ENCODE data around the gene MSX1.
A peak's percentile ranks its signal among the peaks of the same experiment; 100 is the strongest.

The MSX1 gene

DNA sequence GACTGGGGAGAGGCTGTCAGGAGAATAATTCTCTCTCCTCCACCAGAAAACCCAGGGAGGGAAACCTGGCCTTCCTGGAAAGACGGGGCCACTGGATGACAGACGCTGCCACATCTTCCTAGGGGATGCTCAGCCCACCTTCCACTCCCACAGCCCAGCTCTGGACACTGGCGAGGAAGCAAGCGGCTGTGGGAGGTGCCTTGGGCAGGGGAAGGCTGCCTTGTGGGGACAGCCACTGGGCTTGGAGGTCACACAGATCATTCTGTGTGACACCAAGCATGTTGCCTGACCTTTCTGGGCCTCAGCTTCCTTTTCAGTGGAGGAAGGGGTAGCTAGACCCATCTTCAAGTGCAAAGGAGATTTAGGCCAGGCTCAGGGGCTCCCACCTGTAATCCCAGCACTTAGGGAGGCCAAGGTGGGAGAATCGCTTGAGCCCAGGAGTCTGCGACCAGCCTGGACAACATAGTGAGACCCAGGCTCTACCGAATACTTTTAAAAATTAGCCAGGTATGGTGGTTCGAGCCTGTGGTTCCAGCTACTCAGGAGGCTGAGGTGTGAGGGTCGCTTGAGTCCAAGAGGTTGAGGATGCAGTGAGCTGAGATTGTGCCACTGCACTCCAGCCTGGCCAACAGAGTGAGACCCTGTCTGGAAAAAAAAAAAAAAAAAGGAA is 9.8 kb upstream of the MSX1 start:
- Histone ChIP-seq H3K4me3 (ENCODE audit: low read depth in 1 of 5, low read length in 5 of 5) (no peak overlapping the region), H3K9me3 (ENCODE audit: control insufficient read depth in 5 of 5, low read length in 5 of 5) (no peaks in the 10 kb centered on the region), H3K27me3 (ENCODE audit: control insufficient read depth in 5 of 5, insufficient read depth in 4 of 5, low read length in 5 of 5) (peaks cover 18 to 70% (median 49%) of the 10 kb centered on the region in 5 donors), H3K36me3 (ENCODE audit: control insufficient read depth in 5 of 5, insufficient read depth in 5 of 5, low read length in 5 of 5) (no peaks in the 10 kb centered on the region), H3K27ac (ENCODE audit: low read depth, low read length) (no peak overlapping the region), H3K4me1 (ENCODE audit: control insufficient read depth in 5 of 5, insufficient read depth in 5 of 5, low read length in 5 of 5) (peaks cover 4 to 21% (median 17%) of the 10 kb centered on the region in 5 donors), H3K9ac (ENCODE audit: low read length in 5 of 5) (no peak overlapping the region)

DNA sequence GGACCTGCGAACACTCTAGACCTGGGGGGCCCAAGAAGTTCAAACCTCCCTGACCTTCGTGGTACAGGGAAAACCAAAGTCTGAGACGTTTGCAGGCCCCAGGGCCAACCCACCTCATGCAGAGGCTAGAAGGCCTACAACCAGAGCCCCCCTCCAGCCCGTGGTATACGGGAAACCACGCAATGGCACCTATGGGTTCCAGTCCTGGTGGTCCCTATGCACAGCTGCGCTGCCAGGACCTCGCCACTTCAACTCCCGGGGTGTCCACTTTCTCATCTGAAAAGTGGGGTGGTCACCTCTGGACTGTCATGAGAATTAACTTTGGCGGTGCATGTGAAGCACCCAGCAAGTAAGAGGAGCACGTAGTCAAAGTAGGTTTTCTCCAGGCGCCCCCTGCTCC is 8.4 kb upstream of the MSX1 start:
- Histone ChIP-seq H3K27me3 (ENCODE audit: control insufficient read depth in 5 of 5, insufficient read depth in 4 of 5, low read length in 5 of 5) (peaks cover 21 to 79% (median 59%) of the 10 kb centered on the region in 5 donors), H3K9me3 (ENCODE audit: control insufficient read depth in 5 of 5, low read length in 5 of 5) (no peaks in the 10 kb centered on the region), H3K27ac (ENCODE audit: low read depth, low read length) (no peak overlapping the region), H3K4me1 (ENCODE audit: control insufficient read depth in 5 of 5, insufficient read depth in 5 of 5, low read length in 5 of 5) (peaks cover 4 to 25% (median 18%) of the 10 kb centered on the region in 5 donors), H3K9ac (ENCODE audit: low read length in 5 of 5) (no peak overlapping the region), H3K4me3 (ENCODE audit: low read depth in 1 of 5, low read length in 5 of 5) (no peak overlapping the region), H3K36me3 (ENCODE audit: control insufficient read depth in 5 of 5, insufficient read depth in 5 of 5, low read length in 5 of 5) (no peaks in the 10 kb centered on the region)

DNA sequence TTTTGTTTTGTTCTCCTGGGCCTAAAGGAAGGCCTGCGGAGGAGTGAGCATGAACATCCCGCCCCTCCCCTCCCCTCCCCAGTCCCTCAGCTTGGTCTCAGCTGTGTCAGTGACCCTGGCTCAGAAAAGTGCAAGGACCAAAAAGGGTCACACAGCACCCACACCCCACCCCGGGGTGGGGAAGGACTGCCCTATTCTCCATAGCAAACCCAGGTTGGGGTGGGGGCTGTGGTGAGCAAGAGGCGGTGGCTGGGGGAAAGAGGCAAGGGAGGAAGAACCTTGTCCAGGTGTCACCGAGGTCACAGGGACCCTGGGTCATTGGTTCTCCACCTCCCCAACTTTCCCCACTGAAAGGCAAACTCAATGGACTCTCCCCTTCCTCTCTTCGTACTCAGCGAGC is 7.6 kb upstream of the MSX1 start:
- Histone ChIP-seq H3K9ac (ENCODE audit: low read length in 5 of 5) (no peak overlapping the region), H3K4me3 (ENCODE audit: low read depth in 1 of 5, low read length in 5 of 5) (no peak overlapping the region), H3K36me3 (ENCODE audit: control insufficient read depth in 5 of 5, insufficient read depth in 5 of 5, low read length in 5 of 5) (no peaks in the 10 kb centered on the region), H3K27ac (ENCODE audit: low read depth, low read length) (no peak overlapping the region), H3K9me3 (ENCODE audit: control insufficient read depth in 5 of 5, low read length in 5 of 5) (no peaks in the 10 kb centered on the region), H3K4me1 (ENCODE audit: control insufficient read depth in 5 of 5, insufficient read depth in 5 of 5, low read length in 5 of 5) (peaks cover 4 to 32% (median 24%) of the 10 kb centered on the region in 5 donors), H3K27me3 (ENCODE audit: control insufficient read depth in 5 of 5, insufficient read depth in 4 of 5, low read length in 5 of 5) (peaks cover 21 to 78% (median 65%) of the 10 kb centered on the region in 5 donors)

DNA sequence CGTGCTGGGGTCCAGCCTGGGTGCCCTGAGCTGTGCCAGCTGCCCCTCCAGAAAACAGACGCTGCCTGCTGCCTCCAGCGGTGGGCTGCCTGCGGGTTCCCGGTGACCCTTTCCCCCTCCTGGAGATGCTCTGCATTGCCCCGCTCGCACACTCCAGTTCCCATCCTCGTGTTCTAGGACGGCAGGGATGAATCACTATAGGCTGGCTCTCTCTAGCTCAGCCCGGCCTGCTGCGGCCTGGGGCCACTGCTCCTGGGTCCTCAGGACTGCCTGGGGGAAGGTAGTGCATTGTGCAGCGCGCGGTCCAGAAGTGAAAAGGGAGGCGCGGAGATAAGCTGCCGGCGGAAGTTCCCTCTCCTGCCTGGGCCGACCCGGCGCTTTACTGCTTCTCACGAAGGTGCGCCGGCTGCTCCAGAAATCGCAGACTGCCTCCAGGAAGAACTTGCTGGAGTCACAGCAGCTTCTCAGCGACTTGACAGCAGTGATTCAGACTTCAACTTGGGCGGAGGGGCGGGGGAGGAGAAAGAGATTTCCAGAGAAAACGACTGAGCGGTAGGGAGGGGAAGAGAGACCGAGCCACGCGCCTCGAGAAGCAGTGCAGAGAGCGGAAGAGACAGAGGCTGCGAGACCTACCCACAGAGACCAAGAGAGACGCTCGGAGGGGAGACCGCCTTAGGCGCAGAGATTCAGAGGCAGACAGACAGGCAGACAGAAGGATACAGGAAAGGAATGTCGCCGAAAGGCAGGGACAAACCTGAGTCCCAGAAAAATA is 6.7 kb upstream of the MSX1 start:
- H3K9ac ChIP-seq (ENCODE audit: low read length in 5 of 5) = peak overlapping the region in 4 of 5 donors; percentile 36 to 59 (median 44)
- peak overlapping the region; percentile 53 to 61 (median 56) for H3K4me3 ChIP-seq (ENCODE audit: low read depth in 1 of 5, low read length in 5 of 5)
- H3K4me1 ChIP-seq (ENCODE audit: control insufficient read depth in 5 of 5, insufficient read depth in 5 of 5, low read length in 5 of 5) = peaks cover 4 to 32% (median 26%) of the 10 kb centered on the region in 5 donors
- H3K36me3 ChIP-seq (ENCODE audit: control insufficient read depth in 5 of 5, insufficient read depth in 5 of 5, low read length in 5 of 5) = no peaks in the 10 kb centered on the region
- H3K27me3 ChIP-seq (ENCODE audit: control insufficient read depth in 5 of 5, insufficient read depth in 4 of 5, low read length in 5 of 5) = peaks cover 28 to 82% (median 70%) of the 10 kb centered on the region in 5 donors
- peak overlapping the region; percentile 60 for H3K27ac ChIP-seq (ENCODE audit: low read depth, low read length)
- H3K9me3 ChIP-seq (ENCODE audit: control insufficient read depth in 5 of 5, low read length in 5 of 5) = peaks cover 0 to 2% (median 0%) of the 10 kb centered on the region in 5 donors

DNA sequence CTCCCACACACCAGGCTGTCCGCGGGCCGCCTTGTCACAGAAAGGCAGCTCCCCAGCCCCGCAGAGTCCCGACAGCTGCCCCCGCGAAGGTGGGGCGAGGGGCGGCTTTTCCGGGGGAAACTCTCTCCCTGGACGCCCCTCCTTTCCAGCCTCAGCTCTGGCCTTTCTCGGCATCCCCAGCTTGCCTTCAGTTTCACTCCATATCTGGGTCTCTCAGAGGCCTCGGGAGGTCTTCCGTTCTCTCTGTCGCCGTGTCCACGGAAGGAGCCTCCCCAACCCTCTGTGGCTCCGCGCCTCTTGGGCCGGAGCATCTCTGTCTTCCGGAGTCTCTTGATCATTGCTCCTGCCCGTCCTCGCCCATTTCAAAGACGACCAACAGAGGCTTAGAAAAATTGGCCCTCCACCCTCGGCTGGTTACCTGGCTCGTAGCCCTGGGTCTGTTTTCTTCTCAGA is 6.1 kb upstream of the MSX1 start:
- Histone ChIP-seq H3K27me3 (ENCODE audit: control insufficient read depth in 5 of 5, insufficient read depth in 4 of 5, low read length in 5 of 5) (peaks cover 34 to 84% (median 70%) of the 10 kb centered on the region in 5 donors), H3K36me3 (ENCODE audit: control insufficient read depth in 5 of 5, insufficient read depth in 5 of 5, low read length in 5 of 5) (no peaks in the 10 kb centered on the region), H3K9me3 (ENCODE audit: control insufficient read depth in 5 of 5, low read length in 5 of 5) (peaks cover 0 to 2% (median 0%) of the 10 kb centered on the region in 5 donors), H3K9ac (ENCODE audit: low read length in 5 of 5) (peak overlapping the region in 4 of 5 donors; percentile 16 to 59 (median 40)), H3K4me3 (ENCODE audit: low read depth in 1 of 5, low read length in 5 of 5) (peak overlapping the region; percentile 53 to 61 (median 56)), H3K27ac (ENCODE audit: low read depth, low read length) (peak overlapping the region; percentile 60), H3K4me1 (ENCODE audit: control insufficient read depth in 5 of 5, insufficient read depth in 5 of 5, low read length in 5 of 5) (peaks cover 4 to 32% (median 26%) of the 10 kb centered on the region in 5 donors)

DNA sequence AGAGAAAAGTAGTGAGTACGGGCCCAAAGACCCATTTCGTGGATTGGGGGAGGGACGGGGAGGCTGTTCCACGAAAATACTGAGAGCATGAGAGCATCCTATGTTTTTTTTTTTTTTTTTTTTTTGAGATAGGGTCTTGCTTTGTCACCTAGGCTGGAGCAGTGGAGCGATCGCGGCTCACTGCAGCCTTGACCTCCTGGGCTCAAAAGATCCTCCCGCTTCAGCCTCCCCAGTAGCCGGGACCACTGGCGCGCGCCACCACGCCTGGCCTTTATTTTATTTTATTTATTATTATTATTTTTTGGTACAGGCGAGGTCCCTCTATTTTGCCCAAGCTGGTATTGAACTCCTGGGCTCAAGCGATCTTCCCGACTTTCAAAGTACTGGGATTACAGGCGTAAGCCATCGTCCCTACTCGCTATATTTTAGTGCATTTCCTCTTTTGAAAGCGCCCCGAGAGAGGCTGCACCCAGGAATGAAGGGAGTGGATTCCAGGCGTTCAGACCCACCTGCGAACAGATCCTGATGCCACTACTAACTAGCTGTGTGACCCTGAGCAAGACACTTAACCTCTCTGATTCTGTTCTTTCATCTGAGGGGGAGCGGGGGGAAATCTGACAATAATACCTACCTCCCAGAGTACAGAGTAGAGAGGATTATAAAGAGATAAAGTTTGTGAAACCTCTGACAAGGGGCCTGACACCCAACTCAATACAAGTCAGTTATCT is 5.4 kb upstream of the MSX1 start:
- Histone ChIP-seq H3K9me3 (ENCODE audit: control insufficient read depth in 5 of 5, low read length in 5 of 5) (peaks cover 0 to 2% (median 0%) of the 10 kb centered on the region in 5 donors), H3K4me3 (ENCODE audit: low read depth in 1 of 5, low read length in 5 of 5) (peak overlapping the region in 2 of 5 donors; percentile 61), H3K27me3 (ENCODE audit: control insufficient read depth in 5 of 5, insufficient read depth in 4 of 5, low read length in 5 of 5) (peaks cover 33 to 82% (median 64%) of the 10 kb centered on the region in 5 donors), H3K9ac (ENCODE audit: low read length in 5 of 5) (no peak overlapping the region), H3K27ac (ENCODE audit: low read depth, low read length) (peak overlapping the region; percentile 60), H3K36me3 (ENCODE audit: control insufficient read depth in 5 of 5, insufficient read depth in 5 of 5, low read length in 5 of 5) (no peaks in the 10 kb centered on the region), H3K4me1 (ENCODE audit: control insufficient read depth in 5 of 5, insufficient read depth in 5 of 5, low read length in 5 of 5) (peaks cover 4 to 36% (median 29%) of the 10 kb centered on the region in 5 donors)

DNA sequence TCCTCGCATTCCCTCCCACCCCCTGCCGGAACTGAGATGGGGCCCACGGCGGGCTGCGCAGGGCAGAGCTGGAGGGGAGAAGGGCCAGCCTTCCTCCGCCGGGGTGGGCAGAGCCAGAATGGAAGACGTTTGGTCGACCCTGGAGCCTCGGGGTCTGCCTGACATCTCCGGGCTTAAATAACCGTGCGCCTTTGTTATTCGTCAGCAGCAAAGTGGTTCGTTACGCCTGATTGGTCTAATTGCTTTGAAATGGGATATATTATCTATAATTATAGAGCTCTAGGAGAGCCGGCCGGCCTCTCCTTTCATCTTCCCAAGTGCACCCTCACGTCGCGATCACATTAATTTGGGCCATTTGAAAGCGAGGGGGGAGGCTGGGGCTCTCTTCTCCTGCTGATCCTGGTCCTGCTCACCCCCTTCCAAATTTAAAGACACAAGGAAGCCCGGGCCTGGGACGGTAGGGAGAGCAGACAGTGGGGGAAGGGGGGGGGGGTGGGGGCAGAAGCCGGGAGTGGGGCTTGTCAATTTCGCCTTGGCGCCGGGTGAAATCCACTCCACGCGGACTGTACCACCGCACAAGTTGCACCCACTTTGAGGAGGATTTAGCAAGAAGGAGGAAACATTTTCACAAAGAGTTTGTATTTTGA is 4.7 kb upstream of the MSX1 start:
- peaks cover 4 to 39% (median 31%) of the 10 kb centered on the region in 5 donors for H3K4me1 ChIP-seq (ENCODE audit: control insufficient read depth in 5 of 5, insufficient read depth in 5 of 5, low read length in 5 of 5)
- peaks cover 31 to 76% (median 59%) of the 10 kb centered on the region in 5 donors for H3K27me3 ChIP-seq (ENCODE audit: control insufficient read depth in 5 of 5, insufficient read depth in 4 of 5, low read length in 5 of 5)
- H3K9me3 ChIP-seq (ENCODE audit: control insufficient read depth in 5 of 5, low read length in 5 of 5) = peaks cover 0 to 2% (median 0%) of the 10 kb centered on the region in 5 donors
- no peak overlapping the region for H3K9ac ChIP-seq (ENCODE audit: low read length in 5 of 5)
- no peak overlapping the region for H3K4me3 ChIP-seq (ENCODE audit: low read depth in 1 of 5, low read length in 5 of 5)
- no peak overlapping the region for H3K27ac ChIP-seq (ENCODE audit: low read depth, low read length)
- H3K36me3 ChIP-seq (ENCODE audit: control insufficient read depth in 5 of 5, insufficient read depth in 5 of 5, low read length in 5 of 5) = no peaks in the 10 kb centered on the region

DNA sequence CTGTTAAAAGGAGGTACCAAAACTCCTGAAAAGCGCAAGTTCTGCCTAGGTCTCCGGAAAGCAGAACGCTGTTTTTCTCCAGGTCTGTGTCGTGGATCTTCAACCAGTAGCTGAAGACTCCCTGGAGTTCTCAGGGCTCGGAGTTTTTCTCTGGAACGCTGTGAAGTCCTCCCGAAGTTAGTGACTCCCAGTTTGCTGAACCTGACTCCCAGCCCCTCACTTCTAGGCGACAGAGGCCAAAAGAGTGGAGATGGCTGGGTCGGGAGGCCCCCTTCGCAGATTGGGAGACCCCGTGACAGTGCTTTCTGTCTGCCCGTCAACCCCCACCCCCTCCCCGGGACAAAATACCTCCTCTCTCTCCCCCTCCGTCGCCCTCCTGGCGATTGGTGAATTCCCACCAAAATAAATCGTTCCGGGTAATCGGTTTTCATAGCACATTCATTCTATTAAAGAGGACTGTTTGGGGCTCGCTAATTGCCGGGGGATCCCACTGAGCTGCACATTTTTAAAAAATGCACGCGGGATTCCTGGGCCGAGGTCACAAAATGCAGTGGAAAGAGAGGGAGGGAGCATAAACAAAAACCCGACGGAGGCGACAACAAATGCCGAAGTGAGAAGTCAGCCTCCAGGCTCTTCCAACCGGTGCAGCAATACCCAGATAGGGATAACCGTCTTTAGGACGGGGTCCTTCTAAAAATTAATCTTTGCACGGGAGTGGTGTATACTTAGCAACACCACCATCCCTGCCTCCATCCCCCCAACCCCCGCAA is 4.0 kb upstream of the MSX1 start:
- H3K27me3 ChIP-seq (ENCODE audit: control insufficient read depth in 5 of 5, insufficient read depth in 4 of 5, low read length in 5 of 5) = peaks cover 31 to 71% (median 55%) of the 10 kb centered on the region in 5 donors
- H3K4me1 ChIP-seq (ENCODE audit: control insufficient read depth in 5 of 5, insufficient read depth in 5 of 5, low read length in 5 of 5) = peaks cover 4 to 45% (median 34%) of the 10 kb centered on the region in 5 donors

More for the DNA sequence above, 4.0 kb upstream of the MSX1 start:
- H3K36me3 ChIP-seq (ENCODE audit: control insufficient read depth in 5 of 5, insufficient read depth in 5 of 5, low read length in 5 of 5) = no peaks in the 10 kb centered on the region
- H3K9me3 ChIP-seq (ENCODE audit: control insufficient read depth in 5 of 5, low read length in 5 of 5) = peaks cover 0 to 2% (median 0%) of the 10 kb centered on the region in 5 donors
- H3K4me3 ChIP-seq (ENCODE audit: low read depth in 1 of 5, low read length in 5 of 5) = no peak overlapping the region
- H3K27ac ChIP-seq (ENCODE audit: low read depth, low read length) = no peak overlapping the region
- H3K9ac ChIP-seq (ENCODE audit: low read length in 5 of 5) = no peak overlapping the region

Measured in subcutaneous abdominal adipose tissue (tissue), 5 donors.